Activated CD4-positive, alpha-beta memory T cell treated with anti-CD3 and anti-CD28 coated beads for 36 hours (primary cell): ENCODE data around the gene OR2D2. TPM values are rescaled to one million over a fixed set of nuclear protein-coding genes. Genes with fewer than 3 reads are reported as not detected.
"Not testable (repeated sequence)": the region's sequence is repeated elsewhere in the genome, so short reads cannot be mapped to it uniquely, and the experiment has no call there.

Source experiments
- CTCF ChIA-PET: fragments of 350-600 bp; sonication (Branson Sonifier 250); formaldehyde crosslinking; loops from one replicate; lab custom pipeline; 2021; ENCODE audit warnings: antibody characterized with exemption, inconsistent platforms; lab: Charles Lee
- POLR2A ChIA-PET: fragments of 350-600 bp; sonication (Branson Sonifier 250); formaldehyde crosslinking; loops from one replicate; lab custom pipeline; 2021; ENCODE audit warnings: antibody characterized with exemption; lab: Charles Lee
- DNase-seq: peaks from one replicate; pipeline ENCODE4 v3.0.0-alpha.2; 2020
- H3K27ac Mint-ChIP-seq: one replicate; pipeline ENCODE4 v1.8.0; 2021; ENCODE audit warnings: mixed read lengths
- H3K27me3 Mint-ChIP-seq: one replicate; pipeline ENCODE4 v1.8.0; 2021; ENCODE audit warnings: mixed read lengths
- H3K36me3 Mint-ChIP-seq: one replicate; pipeline ENCODE4 v1.8.0; 2021; ENCODE audit warnings: mixed read lengths
- H3K4me1 Mint-ChIP-seq: one replicate; pipeline ENCODE4 v1.8.0; 2021; ENCODE audit warnings: low read depth, mixed read lengths
- H3K4me3 Mint-ChIP-seq: one replicate; pipeline ENCODE4 v1.8.0; 2021; ENCODE audit warnings: mild to moderate bottlenecking, mixed read lengths
- H3K9me3 Mint-ChIP-seq: one replicate; pipeline ENCODE4 v1.8.0; 2021; ENCODE audit warnings: mixed read lengths
- intact Hi-C: fragments of 100-400 bp; cut with micrococcal nuclease; formaldehyde crosslinking; loops from one replicate; pipeline ENCODE4 v1.15.1; 2023
- total RNA-seq, 2 experiments: library from RNA; stranded (reverse); gene quantifications; one replicate each; pipeline ENCODE4 v1.2.3, GENCODE V29; 2021

OR2D2 gene
- total RNA-seq, 2 experiments from 2014 or later: not detected

GRCh38 chr11:6875761-6876160, 16.5 kb downstream of the OR2D2 start:
- POLR2A ChIA-PET: no interaction called here
- intact Hi-C loops: no loop called here
- CTCF ChIA-PET: no interaction called here

GRCh38 chr11:6871278-6871677, 21.0 kb downstream of the OR2D2 start:
- Mint-ChIP-seq H3K27me3 (peaks cover 8% of the 10 kb centered on the region), H3K4me1 (no peaks in the 10 kb centered on the region), H3K9me3 (no peaks in the 10 kb centered on the region), H3K36me3 (no peaks in the 10 kb centered on the region), H3K4me3 (no peak overlapping the region), H3K27ac (no peak overlapping the region)
- POLR2A ChIA-PET: no interaction called here
- CTCF ChIA-PET: interaction anchor here (1.2 kb wide), 1 partner anchor 59 kb away, joined by 5 read pairs; no protein-coding TSS in a partner anchor
- no peak for DNase-seq
- intact Hi-C loops: no loop called here

More at GRCh38 chr11:6875761-6876160, 16.5 kb downstream of the OR2D2 start:
- no peaks in the 10 kb centered on the region for H3K9me3 Mint-ChIP-seq
- no peaks in the 10 kb centered on the region for H3K4me1 Mint-ChIP-seq
- peaks cover 7% of the 10 kb centered on the region for H3K27me3 Mint-ChIP-seq
- H3K4me3 Mint-ChIP-seq: no peak overlapping the region
- H3K27ac Mint-ChIP-seq: no peak overlapping the region
- H3K36me3 Mint-ChIP-seq: no peaks in the 10 kb centered on the region
- no peak for DNase-seq

- no peaks in the 10 kb centered on the region for H3K4me1 Mint-ChIP-seq
- intact Hi-C loops: no loop called here
- POLR2A ChIA-PET: no interaction called here
- peaks cover 1% of the 10 kb centered on the region for H3K9me3 Mint-ChIP-seq
- H3K27ac Mint-ChIP-seq: no peak overlapping the region
- H3K27me3 Mint-ChIP-seq: peaks cover 7% of the 10 kb centered on the region
- DNase-seq: no peak
- CTCF ChIA-PET: interaction anchor here (1.3 kb wide), 1 partner anchor 52 kb away, joined by 4 read pairs; no protein-coding TSS in a partner anchor
- H3K4me3 Mint-ChIP-seq: no peak overlapping the region
- H3K36me3 Mint-ChIP-seq: no peaks in the 10 kb centered on the region
Measured at GRCh38 chr11:6864438-6864837, 27.9 kb downstream of the OR2D2 start.

- H3K9me3 Mint-ChIP-seq: peaks cover 3% of the 10 kb centered on the region
- ChIA-PET POLR2A (no interaction called here), CTCF (interaction anchor here (1.3 kb wide), 1 partner anchor 50 kb away, joined by 4 read pairs; no protein-coding TSS in a partner anchor)
- no peaks in the 10 kb centered on the region for H3K4me1 Mint-ChIP-seq
- H3K27ac Mint-ChIP-seq: no peak within 1 kb of the TSS
- peaks cover 14% of the 10 kb centered on the region for H3K27me3 Mint-ChIP-seq
- intact Hi-C loops: no loop called here
- H3K36me3 Mint-ChIP-seq: no peaks in the 10 kb centered on the region
- no peak within 1 kb of the TSS for H3K4me3 Mint-ChIP-seq
- no peak for DNase-seq
Measured at GRCh38 chr11:6862961-6863360, 29.3 kb downstream of the OR2D2 start, which contains the start of gene OR10A2. OR10A2 (plus strand) TSS chr11:6863057; CDS start chr11:6869755, 6,698 bp downstream.

- no peak overlapping the region for H3K4me3 Mint-ChIP-seq
- H3K27ac Mint-ChIP-seq: no peak overlapping the region
- no peaks in the 10 kb centered on the region for H3K36me3 Mint-ChIP-seq
- H3K4me1 Mint-ChIP-seq: peaks cover 8% of the 10 kb centered on the region
- peaks cover 23% of the 10 kb centered on the region for H3K9me3 Mint-ChIP-seq
- intact Hi-C loops: no loop called here
- POLR2A ChIA-PET: no interaction called here
- H3K27me3 Mint-ChIP-seq: peaks cover 14% of the 10 kb centered on the region
- no peak for DNase-seq
- CTCF ChIA-PET: no interaction called here
Measured at GRCh38 chr11:6856871-6857270, 35.4 kb downstream of the OR2D2 start.

- Mint-ChIP-seq H3K27ac (no peak overlapping the region), H3K9me3 (peaks cover 27% of the 10 kb centered on the region), H3K36me3 (no peaks in the 10 kb centered on the region), H3K27me3 (peaks cover 14% of the 10 kb centered on the region), H3K4me3 (no peak overlapping the region), H3K4me1 (peaks cover 8% of the 10 kb centered on the region)
- ChIA-PET POLR2A (no interaction called here), CTCF (interaction anchor here (1.3 kb wide), 1 partner anchor 43 kb away, joined by 4 read pairs; no protein-coding TSS in a partner anchor)
- intact Hi-C loops: no loop called here
- DNase-seq: no peak
Measured at GRCh38 chr11:6855971-6856541, 36.2 kb downstream of the OR2D2 start.

GRCh38 chr11:6854801-6855200, 37.5 kb downstream of the OR2D2 start:
- CTCF ChIA-PET: interaction anchor here (2.1 kb wide), 1 partner anchor 43 kb away, joined by 5 read pairs; no protein-coding TSS in a partner anchor
- H3K4me1 Mint-ChIP-seq, intact Hi-C loops, H3K27ac Mint-ChIP-seq, H3K4me3 Mint-ChIP-seq, H3K36me3 Mint-ChIP-seq, DNase-seq, POLR2A ChIA-PET: not testable (repeated sequence)
- H3K9me3 Mint-ChIP-seq: peaks cover 27% of the 10 kb centered on the region
- peaks cover 11% of the 10 kb centered on the region for H3K27me3 Mint-ChIP-seq

GRCh38 chr11:6850526-6850925, 41.8 kb downstream of the OR2D2 start:
- Mint-ChIP-seq H3K36me3 (no peaks in the 10 kb centered on the region), H3K27me3 (peaks cover 13% of the 10 kb centered on the region), H3K4me1 (no peaks in the 10 kb centered on the region), H3K27ac (no peak overlapping the region), H3K4me3 (no peak overlapping the region), H3K9me3 (peaks cover 24% of the 10 kb centered on the region)
- intact Hi-C loops: no loop called here
- CTCF ChIA-PET: no interaction called here
- POLR2A ChIA-PET: no interaction called here
- DNase-seq: no peak

- H3K27ac Mint-ChIP-seq: no peak within 1 kb of the TSS
Measured at GRCh38 chr11:6845383-6845782, 46.9 kb downstream of the OR2D2 start, which contains the start of gene OR10A5. OR10A5 (plus strand) TSS chr11:6845683; CDS start chr11:6845683, 0 bp downstream.

GRCh38 chr11:6844356-6844755, 47.9 kb downstream of the OR2D2 start:
- H3K9me3 Mint-ChIP-seq: no peaks in the 10 kb centered on the region
- H3K36me3 Mint-ChIP-seq: no peaks in the 10 kb centered on the region
- H3K27ac Mint-ChIP-seq: no peak overlapping the region
- ChIA-PET CTCF (no interaction called here), POLR2A (no interaction called here)
- intact Hi-C loops: no loop called here
- no peak overlapping the region for H3K4me3 Mint-ChIP-seq
- H3K4me1 Mint-ChIP-seq: no peaks in the 10 kb centered on the region
- peaks cover 22% of the 10 kb centered on the region for H3K27me3 Mint-ChIP-seq
- no peak for DNase-seq

More at GRCh38 chr11:6845383-6845782, 46.9 kb downstream of the OR2D2 start, which contains the start of gene OR10A5:
- no peaks in the 10 kb centered on the region for H3K4me1 Mint-ChIP-seq
- H3K9me3 Mint-ChIP-seq: no peaks in the 10 kb centered on the region
- DNase-seq: no peak
- no peaks in the 10 kb centered on the region for H3K36me3 Mint-ChIP-seq
- H3K27me3 Mint-ChIP-seq: peaks cover 24% of the 10 kb centered on the region
- CTCF ChIA-PET: no interaction called here
- intact Hi-C loops: no loop called here
- H3K4me3 Mint-ChIP-seq: no peak within 1 kb of the TSS
- POLR2A ChIA-PET: no interaction called here

- intact Hi-C loops: no loop called here
- CTCF ChIA-PET: interaction anchor here (0.7 to 1.1 kb wide), 2 partner anchors 31 to 87 kb away, joined by 3 to 6 read pairs; no protein-coding TSS in a partner anchor
- Mint-ChIP-seq H3K4me3 (no peak overlapping the region), H3K4me1 (no peaks in the 10 kb centered on the region), H3K36me3 (no peaks in the 10 kb centered on the region), H3K27me3 (peaks cover 21% of the 10 kb centered on the region), H3K9me3 (no peaks in the 10 kb centered on the region), H3K27ac (no peak overlapping the region)
- POLR2A ChIA-PET: no interaction called here
- no peak for DNase-seq
Measured at GRCh38 chr11:6843670-6844069, 48.6 kb downstream of the OR2D2 start.

GRCh38 chr11:6841694-6842093, 50.6 kb downstream of the OR2D2 start:
- H3K4me1 Mint-ChIP-seq: no peaks in the 10 kb centered on the region
- intact Hi-C loops: no loop called here
- CTCF ChIA-PET: no interaction called here

More at GRCh38 chr11:6841694-6842093, 50.6 kb downstream of the OR2D2 start:
- peaks cover 13% of the 10 kb centered on the region for H3K27me3 Mint-ChIP-seq
- no peaks in the 10 kb centered on the region for H3K36me3 Mint-ChIP-seq
- DNase-seq: no peak
- H3K27ac Mint-ChIP-seq: no peak overlapping the region
- H3K9me3 Mint-ChIP-seq: no peaks in the 10 kb centered on the region
- POLR2A ChIA-PET: no interaction called here
- no peak overlapping the region for H3K4me3 Mint-ChIP-seq
